H1 (cell line): ENCODE results near the gene NDUFA7. TPM values are rescaled to one million over a fixed set of nuclear protein-coding genes. Genes with fewer than 3 reads are reported as not detected.

Experiments used
- CTCF ChIA-PET: fragments of 300-600 bp; sonication (Branson Sonifier 250); formaldehyde crosslinking; loops from one replicate; lab custom pipeline; 2021; ENCODE audit not compliant: partially characterized antibody; lab: Charles Lee
- POLR2A ChIA-PET: fragments of 300-600 bp; sonication (Branson Sonifier 250); formaldehyde crosslinking; loops from one replicate; lab custom pipeline; 2021; ENCODE audit warnings: inconsistent platforms; ENCODE audit not compliant: partially characterized antibody; lab: Charles Lee
- DNase-seq, 2 experiments: peaks; one replicate each; pipeline versions ENCODE4 v3.0.0 to v3.0.0-alpha.2; 2010 to 2022; ENCODE audit warnings: low spot score in 2 of 2, low read depth in 1 of 2, mixed read lengths in 1 of 2
- FAIRE-seq: peaks from 2 replicates; lab custom pipeline; 2011; peaks lifted over from hg19 to GRCh38; lab: Jason Lieb, UNC
- H2AFZ ChIP-seq: 2 replicates; pipeline ENCODE4 v1.8.1; 2012; ENCODE audit warnings: low read length, inconsistent platforms
- H2AK5ac ChIP-seq: 2 replicates; pipeline ENCODE4 v1.6.1; 2013; ENCODE audit warnings: low read depth, low read length
- H2BK120ac ChIP-seq: replicated peaks from 2 replicates; pipeline ENCODE3; 2013; ENCODE audit warnings: low read depth, low read length, inconsistent platforms
- H2BK12ac ChIP-seq: 2 replicates; pipeline ENCODE4 v1.6.1; 2013; ENCODE audit warnings: low read depth, low read length
- H2BK15ac ChIP-seq: 2 replicates; pipeline ENCODE4 v1.6.1; 2013; ENCODE audit warnings: low read length
- H2BK20ac ChIP-seq: 2 replicates; pipeline ENCODE4 v1.6.1; 2013; ENCODE audit warnings: low read length
- H2BK5ac ChIP-seq: 2 replicates; pipeline ENCODE4 v1.6.1; 2013; ENCODE audit warnings: low read depth, low read length
- H3K14ac ChIP-seq: 2 replicates; pipeline ENCODE4 v1.6.1; 2013; ENCODE audit warnings: inconsistent platforms; ENCODE audit not compliant: insufficient read length
- H3K18ac ChIP-seq: 2 replicates; pipeline ENCODE4 v1.6.1; 2013; ENCODE audit warnings: low read length; ENCODE audit errors: extremely low read depth
- H3K23ac ChIP-seq: 2 replicates; pipeline ENCODE4 v1.6.1; 2013; ENCODE audit warnings: inconsistent platforms; ENCODE audit not compliant: insufficient read length
- H3K23me2 ChIP-seq: 2 replicates; pipeline ENCODE4 v1.6.1; 2013; ENCODE audit warnings: low read depth, low read length
- H3K27ac ChIP-seq: 2 replicates; pipeline ENCODE4 v1.6.1; 2011; ENCODE audit warnings: low read depth, low read length, inconsistent platforms
- H3K27me3 ChIP-seq, 4 experiments: replicated peaks in 1 of 4; 1 replicate in 1 of 4; 2 replicates in 3 of 4; pipeline versions ENCODE4 v1.6.1 to v1.8.1; 2011 to 2013; ENCODE audit warnings: low read length in 3 of 4, mild to moderate bottlenecking in 3 of 4, inconsistent platforms in 2 of 4, mixed read lengths in 2 of 4, moderate library complexity in 1 of 4; ENCODE audit not compliant: control insufficient read depth in 3 of 4, insufficient read depth in 3 of 4; ENCODE audit errors: extremely low read depth in 1 of 4
- H3K36me3 ChIP-seq, 4 experiments: 2 replicates each; pipeline versions ENCODE4 v1.6.1 to v1.8.1; 2011 to 2013; ENCODE audit warnings: mild to moderate bottlenecking in 4 of 4, low read length in 3 of 4, moderate library complexity in 2 of 4, control low read depth in 1 of 4, inconsistent platforms in 1 of 4; ENCODE audit not compliant: insufficient read depth in 4 of 4, control insufficient read depth in 2 of 4
- H3K4ac ChIP-seq: replicated peaks from 2 replicates; pipeline ENCODE3; 2013; ENCODE audit warnings: low read length, low read depth, mixed read lengths, inconsistent platforms; ENCODE audit not compliant: insufficient read length
- H3K4me1 ChIP-seq, 4 experiments: replicated peaks in 1 of 4; 1 replicate in 1 of 4; 2 replicates in 3 of 4; pipeline versions ENCODE4 v1.6.1 to v1.8.1; 2011 to 2013; ENCODE audit warnings: low read length in 3 of 4, inconsistent platforms in 2 of 4, mixed read lengths in 1 of 4; ENCODE audit not compliant: insufficient read depth in 4 of 4, control insufficient read depth in 3 of 4
- H3K4me2 ChIP-seq, 2 experiments: 2 replicates each; pipeline versions ENCODE4 v1.6.1 to v1.8.1; 2011 to 2013; ENCODE audit warnings: low read depth in 2 of 2, low read length in 2 of 2, control low read depth in 1 of 2, inconsistent platforms in 1 of 2, mild to moderate bottlenecking in 1 of 2; ENCODE audit not compliant: insufficient read depth in 1 of 2
- H3K4me3 ChIP-seq, 4 experiments: fragments of 200-600, 300-600 bp in 1 of 4; sonication (generic), shearing (Covaris generic), sonication (Bioruptor Twin) in 1 of 4; 2 replicates each; pipeline versions ENCODE4 v1.5.1 to v1.8.1; 2011 to 2016; ENCODE audit warnings: low read length in 4 of 4, low read depth in 3 of 4, control low read depth in 2 of 4, inconsistent platforms in 2 of 4, mild to moderate bottlenecking in 2 of 4, mixed read lengths in 1 of 4, moderate library complexity in 1 of 4; ENCODE audit not compliant: insufficient read depth in 2 of 4; ENCODE audit errors: extremely low read depth in 1 of 4
- H3K56ac ChIP-seq: replicated peaks from 2 replicates; pipeline ENCODE3; 2013; ENCODE audit warnings: low read depth, mild to moderate bottlenecking, mixed read lengths, low read length, inconsistent platforms; ENCODE audit not compliant: insufficient read length
- H3K79me1 ChIP-seq: 2 replicates; pipeline ENCODE4 v1.6.1; 2013; ENCODE audit warnings: low read depth, low read length, control low read depth
- H3K79me2 ChIP-seq, 2 experiments: 2 replicates each; pipeline versions ENCODE4 v1.6.1 to v1.8.1; 2012 to 2013; ENCODE audit warnings: low read length in 2 of 2, mild to moderate bottlenecking in 2 of 2, inconsistent platforms in 1 of 2; ENCODE audit not compliant: insufficient read depth in 2 of 2, control insufficient read depth in 1 of 2
- H3K9ac ChIP-seq, 4 experiments: replicated peaks in 1 of 4; 1 replicate in 1 of 4; 2 replicates in 3 of 4; pipeline versions ENCODE4 v1.6.1 to v1.8.1; 2011 to 2013; ENCODE audit warnings: low read depth in 3 of 4, low read length in 3 of 4, control low read depth in 2 of 4, mild to moderate bottlenecking in 2 of 4, moderate library complexity in 2 of 4, inconsistent platforms in 1 of 4; ENCODE audit errors: extremely low read depth in 1 of 4
- H3K9me3 ChIP-seq, 2 experiments: 2 replicates each; pipeline versions ENCODE4 v1.6.1 to v1.8.1; 2012 to 2013; ENCODE audit warnings: mild to moderate bottlenecking in 2 of 2, moderate library complexity in 2 of 2, control low read depth in 1 of 2, inconsistent platforms in 1 of 2, low read depth in 1 of 2, low read length in 1 of 2, mixed read lengths in 1 of 2; ENCODE audit not compliant: insufficient read depth in 2 of 2
- H4K20me1 ChIP-seq, 2 experiments: replicated peaks in 1 of 2; 2 replicates each; pipeline versions ENCODE3 to v1.8.1; 2011 to 2013; ENCODE audit warnings: inconsistent platforms in 2 of 2, low read length in 2 of 2, mild to moderate bottlenecking in 1 of 2; ENCODE audit not compliant: insufficient read depth in 2 of 2, control insufficient read depth in 1 of 2
- H4K5ac ChIP-seq: 2 replicates; pipeline ENCODE4 v1.6.1; 2013; ENCODE audit warnings: low read length, low read depth, mixed read lengths, inconsistent platforms; ENCODE audit not compliant: insufficient read length
- H4K8ac ChIP-seq: 2 replicates; pipeline ENCODE4 v1.8.0; 2013; ENCODE audit warnings: mild to moderate bottlenecking, moderate library complexity, low read length, inconsistent platforms; ENCODE audit not compliant: insufficient read depth; ENCODE audit errors: extremely low read depth
- H4K91ac ChIP-seq: replicated peaks from 2 replicates; pipeline ENCODE3; 2013; ENCODE audit warnings: low read length, mixed read lengths, inconsistent platforms; ENCODE audit not compliant: insufficient read length
- BACH1 ChIP-seq: IDR thresholded peaks from 2 replicates; pipeline ENCODE4 v1.6.1; 2012; ENCODE audit warnings: low read length, improper control_type of control experiment
- E2F6 ChIP-seq: IDR thresholded peaks from 2 replicates; pipeline ENCODE4 v1.6.1; 2012; ENCODE audit warnings: inconsistent platforms
- HDAC6 ChIP-seq: IDR thresholded peaks from one replicate; pipeline ENCODE4 v1.7.1; 2012; ENCODE audit warnings: low read depth, mild to moderate bottlenecking, inconsistent platforms, low read length, moderate library complexity
- MAFK ChIP-seq: IDR thresholded peaks from 2 replicates; pipeline ENCODE4 v1.6.1; 2012; ENCODE audit warnings: low read depth, mild to moderate bottlenecking, improper control_type of control experiment, low read length
- POLR2A ChIP-seq, 2 experiments: IDR thresholded peaks; 1 replicate in 1 of 2; 2 replicates in 1 of 2; pipeline ENCODE4 v1.6.1; 2011; ENCODE audit warnings: low read depth in 2 of 2, low read length in 2 of 2, mild to moderate bottlenecking in 2 of 2; ENCODE audit errors: control extremely low read depth in 1 of 2
- POLR2AphosphoS5 ChIP-seq: IDR thresholded peaks from 2 replicates; pipeline ENCODE4 v1.6.1; 2011; ENCODE audit warnings: low read depth, low read length
- TAF1 ChIP-seq: IDR thresholded peaks from 2 replicates; pipeline ENCODE4 v1.6.1; 2011; ENCODE audit warnings: mild to moderate bottlenecking, low read depth, low read length
- WGBS, 2 experiments: shearing (Covaris generic) in 1 of 2; methylation state at CpG; one replicate each; pipeline versions ENCODE4 v1.1.6 to v1.1.7; 2013 to 2015; ENCODE audit warnings: low lambda C conversion rate in 2 of 2, mixed read lengths in 2 of 2, inconsistent platforms in 1 of 2, low coverage in 1 of 2, missing lambda C conversion rate in 1 of 2; ENCODE audit not compliant: insufficient replicate concordance in 2 of 2, insufficient coverage in 1 of 2, insufficient read length in 1 of 2; ENCODE audit errors: extremely low coverage in 1 of 2, missing lambda C conversion rate in 1 of 2; 5-methylcytosine and 5-hydroxymethylcytosine counted together
- polyA plus RNA-seq, 7 experiments: library from polyadenylated mRNA; depleted of rRNA in 3 of 7; stranded (reverse) in 5 of 7; unstranded in 2 of 7; fragments of >200 nt in 5 of 7; fragments of 200-250 nt in 2 of 7; gene quantifications; 1 replicate in 5 of 7; 2 replicates in 1 of 7; 4 replicates in 1 of 7; pipeline versions ENCODE4 v1.2.1 to v1.2.3, GENCODE V29; 2011 to 2013; ENCODE audit warnings: missing spikeins in 2 of 7, mixed read lengths in 2 of 7
- total RNA-seq: library from RNA; stranded (reverse); fragmentation: NEBNext Ultra II Directional; extraction: Animal tissue kit (Norgen Biotek cat#: 25700); gene quantifications from 2 replicates; pipeline ENCODE4 v1.2.1, GENCODE V29; 2021

NDUFA7 gene
- total and polyA plus RNA-seq, 2 of the 8 experiments (the other 6 are each of a cell fraction or from before 2014, with no cell fraction given) = 54.4 to 286 TPM

DNA sequence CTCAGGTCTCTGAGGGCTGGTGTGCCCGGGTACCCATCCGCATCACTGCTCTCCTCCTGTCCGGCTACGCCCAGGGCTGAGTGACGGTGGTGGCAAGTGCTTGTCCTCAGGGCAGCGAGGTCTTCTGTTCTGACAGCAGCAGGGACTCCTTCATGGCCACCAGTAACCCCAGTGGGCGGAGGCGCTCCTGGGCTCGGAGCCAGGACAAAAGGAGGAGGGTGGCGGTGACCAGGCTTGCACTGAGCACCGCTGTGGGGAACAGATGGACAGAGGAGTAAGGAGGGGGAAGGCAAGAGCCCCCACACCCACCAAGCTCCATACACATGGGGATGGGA lies 18.9 kb downstream of the NDUFA7 start:
- CTCF ChIA-PET = interaction anchor here (0.5 to 1.3 kb wide), 3 partner anchors 15 to 1801 kb away, joined by 3 to 4 read pairs (median 3); no protein-coding TSS in a partner anchor

More for the DNA sequence above, 18.9 kb downstream of the NDUFA7 start:
- Histone ChIP-seq H2BK12ac (no peak overlapping the region), H3K4ac (no peak overlapping the region), H2AFZ (no peak overlapping the region)
- POLR2A ChIA-PET = interaction anchor here (0.6 to 25.3 kb wide), 4 partner anchors 10 to 88 kb away, joined by 4 to 583 read pairs (median 4); partner anchors contain the start of genes NDUFA7, RAB11B and RPS28
- TF ChIP-seq MAFK (no peak), HDAC6 (no peak), TAF1 (no peak), POLR2A (IDR thresholded peaks at IDR 0.05; ENCODE audit: control extremely low read depth in 1 of 2, low read depth in 2 of 2, low read length in 2 of 2) (no peak), POLR2AphosphoS5 (no peak), BACH1 (no peak), E2F6 (no peak)
- TF ChIP-seq, all 59 proteins: peak for 0
- DNase-seq (no peak), FAIRE-seq (no peak)
- no peak overlapping the region for H2BK120ac ChIP-seq
- H2BK20ac ChIP-seq = no peak overlapping the region
- H2BK5ac ChIP-seq = no peak overlapping the region
- peaks cover 3% of the 10 kb centered on the region for H3K79me1 ChIP-seq
- no peak overlapping the region for H3K4me2 ChIP-seq
- peaks cover 0 to 4% of the 10 kb centered on the region in 2 experiments for H4K20me1 ChIP-seq
- peaks cover 1% of the 10 kb centered on the region for H3K23me2 ChIP-seq
- H3K9me3 ChIP-seq = no peaks in the 10 kb centered on the region
- no peak overlapping the region for H2BK15ac ChIP-seq
- H3K18ac ChIP-seq = no peak overlapping the region
- H3K27ac ChIP-seq = no peak overlapping the region
- WGBS, 2 experiments = 94% methylated on average over 10 of the region's 11 CpGs; no CpG with 5 or more reads in 1 of the 2 experiments
- H3K9ac ChIP-seq = no peak overlapping the region
- H4K5ac ChIP-seq = no peak overlapping the region
- H2AK5ac ChIP-seq = no peak overlapping the region
- no peaks in the 10 kb centered on the region for H3K27me3 ChIP-seq
- H3K4me3 ChIP-seq = no peak overlapping the region
- no peak overlapping the region for H4K91ac ChIP-seq
- H3K79me2 ChIP-seq = peaks cover 0 to 2% of the 10 kb centered on the region in 2 experiments; a peak in 2 of 4 replicates
- peaks cover 0 to 10% (median 5%) of the 10 kb centered on the region in 4 experiments; a peak in 5 of 7 replicates for H3K4me1 ChIP-seq
- H3K14ac ChIP-seq = no peak overlapping the region
- peaks cover 4 to 12% (median 6%) of the 10 kb centered on the region in 4 experiments; a peak in 5 of 8 replicates for H3K36me3 ChIP-seq
- H3K56ac ChIP-seq = no peak overlapping the region
- no peak overlapping the region for H4K8ac ChIP-seq
- no peak overlapping the region for H3K23ac ChIP-seq
